HEK293T (cell line): ENCODE results near the gene YWHAB.

Source experiments
- CTCF ChIA-PET: fragments of 350-600 bp; formaldehyde crosslinking; extraction: SDS; loops from one replicate; lab custom pipeline; 2021; ENCODE audit warnings: antibody characterized with exemption, inconsistent platforms; lab: Yijun Ruan, JAX
- POLR2A ChIA-PET: fragments of 350-600 bp; formaldehyde crosslinking; extraction: SDS; loops from one replicate; lab custom pipeline; 2020; ENCODE audit warnings: antibody characterized with exemption, inconsistent platforms; lab: Yijun Ruan, JAX
- DNase-seq: peaks from one replicate; pipeline ENCODE4 v3.0.0; 2012; ENCODE audit warnings: mixed read lengths; ENCODE audit errors: extremely low spot score
- ARNT ChIP-seq: fragments of 450-650 bp; IDR thresholded peaks from 2 replicates; pipeline ENCODE4 v1.6.1; 2017; ENCODE audit warnings: mild to moderate bottlenecking
- BHLHE40 ChIP-seq: fragments of 450-650 bp; IDR thresholded peaks from 2 replicates; pipeline ENCODE4 v1.6.1; 2016; ENCODE audit warnings: mild to moderate bottlenecking, moderate library complexity, borderline replicate concordance
- CTBP1 ChIP-seq: fragments of 450-650 bp; IDR thresholded peaks from 2 replicates; pipeline ENCODE4 v1.6.1; 2016; ENCODE audit warnings: borderline replicate concordance
- ELF4 ChIP-seq: fragments of 450-650 bp; IDR thresholded peaks from 2 replicates; pipeline ENCODE4 v1.6.1; 2017; ENCODE audit warnings: antibody characterized with exemption
- FOXA1 ChIP-seq: fragments of 450-650 bp; IDR thresholded peaks from 2 replicates; pipeline ENCODE4 v1.6.1; 2016; ENCODE audit warnings: mild to moderate bottlenecking
- FOXK2 ChIP-seq: fragments of 450-650 bp; IDR thresholded peaks from 2 replicates; pipeline ENCODE4 v1.6.1; 2016; ENCODE audit warnings: mild to moderate bottlenecking
- FOXM1 ChIP-seq: fragments of 450-650 bp; IDR thresholded peaks from 2 replicates; pipeline ENCODE4 v1.6.1; 2017; ENCODE audit warnings: mild to moderate bottlenecking, borderline replicate concordance
- HDGF ChIP-seq: fragments of 450-650 bp; IDR thresholded peaks from 2 replicates; pipeline ENCODE4 v1.6.1; 2017; ENCODE audit warnings: antibody characterized with exemption, borderline replicate concordance
- L3MBTL2 ChIP-seq: fragments of 450-650 bp; conservative IDR thresholded peaks from 2 replicates; pipeline ENCODE4 v1.6.1; 2016; ENCODE audit warnings: mild to moderate bottlenecking
- LEF1 ChIP-seq: fragments of 450-650 bp; IDR thresholded peaks from 2 replicates; pipeline ENCODE4 v1.6.1; 2017; ENCODE audit warnings: mild to moderate bottlenecking, borderline replicate concordance
- NFRKB ChIP-seq: fragments of 450-650 bp; IDR thresholded peaks from 2 replicates; pipeline ENCODE4 v1.6.1; 2016; ENCODE audit warnings: mild to moderate bottlenecking, moderate library complexity
- PKNOX1 ChIP-seq: fragments of 450-650 bp; IDR thresholded peaks from 2 replicates; pipeline ENCODE4 v1.6.1; 2016
- SP1 ChIP-seq: fragments of 450-650 bp; IDR thresholded peaks from 2 replicates; pipeline ENCODE4 v1.6.1; 2017
- SUZ12 ChIP-seq: fragments of 450-650 bp; IDR thresholded peaks from 2 replicates; pipeline ENCODE4 v1.6.1; 2016; ENCODE audit warnings: mild to moderate bottlenecking
- TARDBP ChIP-seq: fragments of 450-650 bp; IDR thresholded peaks from 2 replicates; pipeline ENCODE4 v1.6.1; 2016
- ZNF384 ChIP-seq: fragments of 450-650 bp; IDR thresholded peaks from 2 replicates; pipeline ENCODE4 v1.6.1; 2016

The YWHAB gene

GRCh38 chr20:44942264-44942973 is 56.9 kb downstream of the YWHAB start:
- ChIA-PET POLR2A (no interaction called here), CTCF (interaction anchor here (0.7 kb wide), 1 partner anchor 348 kb away, joined by 4 read pairs; no protein-coding TSS in a partner anchor)
- TF ChIP-seq CTBP1 (no peak), NFRKB (no peak), ARNT (no peak), LEF1 (no peak), FOXM1 (no peak)
- no peak for DNase-seq

GRCh38 chr20:44943828-44944227 is 58.3 kb downstream of the YWHAB start:
- ChIA-PET POLR2A (no interaction called here), CTCF (no interaction called here)
- TF ChIP-seq NFRKB (no peak), FOXK2 (no peak), SP1 (no peak), LEF1 (no peak), ELF4 (no peak), CTBP1 (no peak), SUZ12 (no peak), FOXA1 (no peak), PKNOX1 (no peak), ARNT (no peak), HDGF (no peak), L3MBTL2 (no peak), ZNF384 (no peak), FOXM1 (no peak), BHLHE40 (no peak), TARDBP (no peak)
- DNase-seq: no peak

- POLR2A ChIA-PET: no interaction called here
- no peak for DNase-seq
- CTCF ChIA-PET: no interaction called here
- TF ChIP-seq CTBP1 (no peak), HDGF (no peak), ZNF384 (no peak), SP1 (no peak), PKNOX1 (no peak), ELF4 (no peak), SUZ12 (no peak), L3MBTL2 (no peak), ARNT (no peak), FOXA1 (no peak), NFRKB (no peak)
These were observed 59.8 kb downstream of the YWHAB start for GRCh38 chr20:44945261-44945660.

GRCh38 chr20:44946271-44946852 is 60.9 kb downstream of the YWHAB start:
- no peak for DNase-seq
- no peak for TF ChIP-seq CTBP1
- TF ChIP-seq ARNT: no peak
- TF ChIP-seq FOXA1: no peak
- no peak for TF ChIP-seq FOXM1
- TF ChIP-seq TARDBP: no peak
- TF ChIP-seq NFRKB: no peak
- TF ChIP-seq ZNF384: no peak
- ChIA-PET CTCF (no interaction called here), POLR2A (no interaction called here)

GRCh38 chr20:44948107-44948506 is 62.6 kb downstream of the YWHAB start:
- CTCF ChIA-PET: no interaction called here
- no peak for TF ChIP-seq ARNT
- TF ChIP-seq HDGF: no peak
- TF ChIP-seq FOXM1: no peak
- TF ChIP-seq PKNOX1: no peak
- no peak for TF ChIP-seq ELF4
- TF ChIP-seq TARDBP: no peak
- no peak for TF ChIP-seq SUZ12
- TF ChIP-seq LEF1: no peak
- no peak for TF ChIP-seq BHLHE40
- no peak for TF ChIP-seq SP1
- TF ChIP-seq ZNF384: no peak
- no peak for TF ChIP-seq FOXA1
- TF ChIP-seq NFRKB: no peak
- TF ChIP-seq CTBP1: no peak
- no peak for TF ChIP-seq L3MBTL2
- TF ChIP-seq FOXK2: no peak
- no peak for DNase-seq
- POLR2A ChIA-PET: interaction anchor here (1.0 to 2.9 kb wide), 2 partner anchors 8 to 10 kb away, joined by 3 to 10 read pairs; no protein-coding TSS in a partner anchor

GRCh38 chr20:44948513-44948912 is 63.0 kb downstream of the YWHAB start:
- TF ChIP-seq NFRKB: no peak
- TF ChIP-seq LEF1: no peak
- no peak for TF ChIP-seq ELF4
- no peak for TF ChIP-seq FOXK2
- TF ChIP-seq BHLHE40: no peak
- POLR2A ChIA-PET: interaction anchor here (1.0 to 2.9 kb wide), 2 partner anchors 9 to 10 kb away, joined by 3 to 10 read pairs; no protein-coding TSS in a partner anchor
- no peak for DNase-seq
- CTCF ChIA-PET: no interaction called here
